ENCODE results near the gene FAM222B. TPM values are rescaled to one million over a fixed set of nuclear protein-coding genes. Genes with fewer than 3 reads are reported as not detected.

The FAM222B gene
- 10 to 100 TPM; 18.6 to 21.5 TPM for total RNA-seq

- intact Hi-C loops (cut with micrococcal nuclease), result loop anchor here (1.0 to 2.0 kb wide), 3 partner anchors 30 to 116 kb away; partner anchors contain the start of gene TLCD1
Observed at GRCh38 chr17:28842282-28843012, at the start of gene FAM222B. FAM222B (minus strand) TSS chr17:28842790; CDS start chr17:28766667, 76,123 bp downstream.

DNA sequence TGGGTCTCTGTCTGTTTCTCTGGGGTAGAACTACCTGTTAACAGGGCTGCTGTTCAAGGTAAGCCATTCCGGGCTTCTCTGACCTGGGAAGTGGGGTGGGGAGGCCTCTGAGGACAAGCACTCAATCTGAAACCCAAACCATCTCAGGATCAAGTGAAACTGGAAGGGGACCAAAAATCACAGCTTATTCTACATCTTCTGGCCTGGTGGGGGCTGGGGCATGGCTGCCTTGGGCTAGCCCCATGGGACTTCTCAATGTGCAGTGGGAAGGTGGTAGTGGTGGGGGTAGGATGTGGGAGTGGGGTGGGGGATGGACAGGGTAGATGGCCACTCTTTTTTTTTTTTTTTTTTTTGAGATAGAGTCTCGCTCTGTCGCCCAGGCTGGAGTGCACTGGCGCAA, 49.4 kb upstream of the FAM222B start:
- Mint-ChIP-seq H3K36me3 (peaks cover 11% of the 10 kb centered on the region), H3K27ac (peak overlapping the region; percentile 82), H3K4me1 (ENCODE audit: low read depth) (peaks cover 56% of the 10 kb centered on the region), H3K27me3 (no peaks in the 10 kb centered on the region), H3K4me3 (no peak overlapping the region), H3K9me3 (no peaks in the 10 kb centered on the region)
- no peak for DNase-seq
- ChIA-PET POLR2A (interaction anchor here (0.9 to 1.5 kb wide), 2 partner anchors 9 to 43 kb away, joined by 3 to 5 read pairs; no protein-coding TSS in a partner anchor), CTCF (interaction anchor here (0.6 to 3.0 kb wide), 4 partner anchors 11 to 142 kb away, joined by 3 to 17 read pairs (median 8); partner anchors contain the start of gene DHRS13)
- intact Hi-C loops (cut with micrococcal nuclease), result no loop called here

More at GRCh38 chr17:28842282-28843012, at the start of gene FAM222B:
- H3K36me3 Mint-ChIP-seq, result no peaks in the 10 kb centered on the region
- CTCF ChIA-PET, result interaction anchor here (0.8 to 3.0 kb wide), 10 partner anchors 32 to 274 kb away, joined by 3 to 40 read pairs (median 6); partner anchors contain the start of genes DHRS13, FLOT2 and TLCD1
- no peaks in the 10 kb centered on the region for H3K27me3 Mint-ChIP-seq
- peak within 1 kb of the TSS; percentile 88 for H3K27ac Mint-ChIP-seq
- H3K9me3 Mint-ChIP-seq, result no peaks in the 10 kb centered on the region
- DNase-seq, result peak; percentile 91
- H3K4me3 Mint-ChIP-seq, result peak within 1 kb of the TSS; percentile 95
- H3K4me1 Mint-ChIP-seq (ENCODE audit: low read depth), result peaks cover 24% of the 10 kb centered on the region
- POLR2A ChIA-PET, result interaction anchor here (0.6 to 1.6 kb wide), 14 partner anchors 10 to 117 kb away, joined by 3 to 10 read pairs (median 4); partner anchors contain the start of genes DHRS13 and FLOT2

DNA sequence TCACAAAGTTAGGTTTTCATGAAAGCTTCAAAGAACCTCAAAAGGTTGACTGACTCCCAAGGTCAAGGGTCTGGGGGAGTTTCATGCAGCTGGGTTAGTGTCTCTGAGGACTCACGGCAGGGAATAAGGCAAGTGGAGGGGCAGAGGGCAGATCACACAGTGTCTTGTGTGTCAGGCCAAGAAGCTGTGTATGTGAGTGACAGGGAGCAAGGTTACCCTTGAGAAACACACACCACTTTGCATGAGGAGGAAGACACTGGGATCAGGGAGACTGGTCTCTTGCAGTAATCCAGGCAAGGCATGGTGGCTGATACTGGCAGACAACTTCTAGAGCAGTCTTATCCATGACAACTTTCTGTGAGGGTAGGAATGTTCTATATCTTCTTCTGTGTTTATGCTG, 48.6 kb upstream of the FAM222B start:
- Mint-ChIP-seq H3K27me3 (no peaks in the 10 kb centered on the region), H3K9me3 (no peaks in the 10 kb centered on the region), H3K4me3 (no peak overlapping the region), H3K27ac (peak overlapping the region; percentile 82), H3K36me3 (peaks cover 7% of the 10 kb centered on the region), H3K4me1 (ENCODE audit: low read depth) (peaks cover 54% of the 10 kb centered on the region)
- intact Hi-C loops (cut with micrococcal nuclease), result no loop called here
- ChIA-PET POLR2A (no interaction called here), CTCF (interaction anchor here (0.6 to 2.6 kb wide), 4 partner anchors 12 to 348 kb away, joined by 3 to 17 read pairs (median 3); partner anchors contain the start of gene DHRS13)
- no peak for DNase-seq

GRCh38 chr17:28889996-28890395, 47.4 kb upstream of the FAM222B start:
- Mint-ChIP-seq H3K4me1 (ENCODE audit: low read depth) (peaks cover 43% of the 10 kb centered on the region), H3K9me3 (no peaks in the 10 kb centered on the region), H3K27me3 (no peaks in the 10 kb centered on the region), H3K27ac (peak overlapping the region; percentile 77), H3K4me3 (no peak overlapping the region), H3K36me3 (peaks cover 11% of the 10 kb centered on the region)
- CTCF ChIA-PET, result interaction anchor here (0.9 kb wide), 1 partner anchor 41 kb away, joined by 3 read pairs; no protein-coding TSS in a partner anchor
- POLR2A ChIA-PET, result no interaction called here
- DNase-seq, result no peak
- intact Hi-C loops (cut with micrococcal nuclease), result no loop called here

DNA sequence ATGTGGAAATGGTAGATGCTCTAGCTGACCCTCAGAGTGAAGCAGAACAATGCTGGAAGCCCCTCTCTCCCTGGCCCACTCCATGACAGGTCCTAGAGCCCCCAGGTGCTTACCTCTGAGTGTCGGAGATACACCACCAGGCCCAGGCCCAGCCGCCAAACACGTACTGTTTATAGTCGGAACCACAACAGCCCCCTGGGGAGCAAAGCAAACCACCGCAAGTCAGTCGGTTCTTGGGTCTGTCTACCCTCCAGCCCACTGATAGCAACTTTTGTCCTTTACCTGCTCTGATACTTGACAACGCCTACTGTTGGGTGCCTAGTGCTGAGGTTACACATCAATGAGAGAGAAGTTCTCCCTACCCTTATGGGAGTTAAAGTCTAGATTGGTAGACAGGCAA, 46.2 kb upstream of the FAM222B start:
- intact Hi-C loops (cut with micrococcal nuclease), result no loop called here
- Mint-ChIP-seq H3K4me3 (no peak overlapping the region), H3K4me1 (ENCODE audit: low read depth) (peaks cover 38% of the 10 kb centered on the region), H3K27ac (no peak overlapping the region), H3K36me3 (peaks cover 12% of the 10 kb centered on the region), H3K27me3 (no peaks in the 10 kb centered on the region), H3K9me3 (no peaks in the 10 kb centered on the region)
- ChIA-PET CTCF (no interaction called here), POLR2A (no interaction called here)
- no peak for DNase-seq

- H3K27me3 Mint-ChIP-seq, result no peaks in the 10 kb centered on the region
- no peak overlapping the region for H3K4me3 Mint-ChIP-seq
- peaks cover 10% of the 10 kb centered on the region for H3K36me3 Mint-ChIP-seq
- intact Hi-C loops (cut with micrococcal nuclease), result no loop called here
- peaks cover 30% of the 10 kb centered on the region for H3K4me1 Mint-ChIP-seq (ENCODE audit: low read depth)
- POLR2A ChIA-PET, result no interaction called here
- no peak for DNase-seq
- no peak overlapping the region for H3K27ac Mint-ChIP-seq
- no peaks in the 10 kb centered on the region for H3K9me3 Mint-ChIP-seq
- CTCF ChIA-PET, result no interaction called here
Observed at GRCh38 chr17:28887871-28888471, 45.4 kb upstream of the FAM222B start.

DNA sequence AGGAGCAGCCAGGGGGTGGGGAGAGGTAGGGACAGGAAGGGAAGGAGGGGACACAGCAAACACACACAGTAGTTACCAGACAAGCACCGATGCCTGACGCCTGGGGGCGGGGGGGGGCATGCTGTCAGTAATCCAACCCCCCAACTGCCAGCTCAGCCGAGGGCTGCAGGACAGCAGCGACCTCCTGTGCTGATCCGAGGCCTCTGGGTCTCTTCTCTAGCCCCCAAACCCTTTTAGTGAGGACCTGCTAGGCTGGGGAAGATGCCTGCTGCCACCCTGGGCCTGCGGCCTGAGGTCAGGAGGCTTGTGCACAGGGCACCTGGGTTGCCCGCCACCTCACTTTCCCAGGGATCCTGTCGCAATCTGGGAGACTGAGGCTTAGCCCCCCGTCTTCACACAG, 43.4 kb upstream of the FAM222B start:
- Mint-ChIP-seq H3K4me3 (no peak overlapping the region), H3K36me3 (peaks cover 19% of the 10 kb centered on the region), H3K4me1 (ENCODE audit: low read depth) (peaks cover 12% of the 10 kb centered on the region), H3K27ac (no peak overlapping the region), H3K9me3 (no peaks in the 10 kb centered on the region), H3K27me3 (no peaks in the 10 kb centered on the region)
- CTCF ChIA-PET, result no interaction called here
- POLR2A ChIA-PET, result no interaction called here
- no peak for DNase-seq
- intact Hi-C loops (cut with micrococcal nuclease), result no loop called here

DNA sequence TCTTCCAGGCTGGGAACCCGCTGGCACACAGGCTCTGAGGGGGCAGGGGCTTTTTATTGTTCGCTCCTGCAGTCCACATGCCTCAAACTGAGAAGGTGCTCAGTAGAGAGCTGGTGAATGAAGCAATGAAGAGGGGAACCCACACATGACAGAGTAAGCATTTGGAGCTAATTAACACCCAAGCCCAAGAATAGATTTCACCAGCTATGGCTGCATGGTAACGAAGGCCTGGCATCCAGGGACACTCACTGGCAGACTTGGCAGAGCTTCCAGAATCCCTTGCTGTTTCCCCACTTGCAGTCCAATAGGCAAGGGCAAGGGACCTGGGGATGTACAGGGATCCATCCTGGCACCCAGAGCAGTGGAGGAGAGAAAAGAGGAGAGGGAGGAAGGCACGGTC, 42.8 kb upstream of the FAM222B start:
- ChIA-PET POLR2A (no interaction called here), CTCF (interaction anchor here (0.5 kb wide), 1 partner anchor 30 kb away, joined by 3 read pairs; no protein-coding TSS in a partner anchor)
- Mint-ChIP-seq H3K4me3 (no peak overlapping the region), H3K27me3 (no peaks in the 10 kb centered on the region), H3K36me3 (peaks cover 21% of the 10 kb centered on the region), H3K9me3 (no peaks in the 10 kb centered on the region), H3K4me1 (ENCODE audit: low read depth) (peaks cover 8% of the 10 kb centered on the region), H3K27ac (peak overlapping the region; percentile 18)
- DNase-seq, result no peak
- intact Hi-C loops (cut with micrococcal nuclease), result no loop called here

DNA sequence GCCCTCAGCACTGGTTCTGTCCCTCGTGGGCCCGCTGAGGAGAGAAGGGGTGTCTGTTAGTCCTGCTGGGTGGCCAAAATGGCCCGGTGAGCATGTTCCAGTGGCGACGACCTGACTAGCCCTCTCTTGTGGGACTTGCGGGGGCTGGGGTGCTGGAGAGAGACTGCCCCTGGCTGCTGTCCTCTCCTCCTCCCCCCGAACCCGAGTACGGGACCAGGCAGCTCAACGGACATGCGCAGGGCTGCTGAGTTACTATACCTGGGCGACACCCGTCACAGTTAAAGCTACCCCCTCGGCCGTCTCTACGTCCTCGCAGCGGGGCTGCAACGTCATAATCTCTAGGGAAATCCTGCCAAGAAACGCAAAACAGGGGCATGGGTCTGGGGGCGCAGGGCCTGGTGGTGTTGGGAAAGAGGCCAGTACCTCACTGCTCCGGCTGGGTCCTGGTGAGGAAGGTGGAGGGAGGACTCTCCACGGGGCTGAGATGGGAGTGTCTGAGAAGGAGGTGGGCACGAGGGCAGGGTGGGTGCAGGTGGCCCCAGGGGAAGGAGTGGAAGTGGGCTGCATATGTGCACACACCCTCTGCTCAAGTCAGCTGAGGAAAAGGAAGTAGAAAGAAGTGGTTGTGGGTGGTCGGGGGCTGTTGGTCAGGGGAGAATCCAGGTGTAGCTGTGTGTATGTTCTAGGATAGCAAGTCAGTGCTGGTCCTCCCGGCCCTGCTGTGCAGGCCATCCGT, 41.5 kb upstream of the FAM222B start:
- Mint-ChIP-seq H3K27me3 (no peaks in the 10 kb centered on the region), H3K27ac (no peak overlapping the region), H3K4me3 (no peak overlapping the region), H3K9me3 (no peaks in the 10 kb centered on the region), H3K36me3 (peaks cover 29% of the 10 kb centered on the region), H3K4me1 (ENCODE audit: low read depth) (peaks cover 4% of the 10 kb centered on the region)
- POLR2A ChIA-PET, result interaction anchor here (1.0 kb wide), 1 partner anchor 13 kb away, joined by 3 read pairs; no protein-coding TSS in a partner anchor
- CTCF ChIA-PET, result interaction anchor here (0.7 to 1.0 kb wide), 2 partner anchors 35 to 120 kb away, joined by 3 read pairs; no protein-coding TSS in a partner anchor
- intact Hi-C loops (cut with micrococcal nuclease), result no loop called here
- DNase-seq, result no peak

DNA sequence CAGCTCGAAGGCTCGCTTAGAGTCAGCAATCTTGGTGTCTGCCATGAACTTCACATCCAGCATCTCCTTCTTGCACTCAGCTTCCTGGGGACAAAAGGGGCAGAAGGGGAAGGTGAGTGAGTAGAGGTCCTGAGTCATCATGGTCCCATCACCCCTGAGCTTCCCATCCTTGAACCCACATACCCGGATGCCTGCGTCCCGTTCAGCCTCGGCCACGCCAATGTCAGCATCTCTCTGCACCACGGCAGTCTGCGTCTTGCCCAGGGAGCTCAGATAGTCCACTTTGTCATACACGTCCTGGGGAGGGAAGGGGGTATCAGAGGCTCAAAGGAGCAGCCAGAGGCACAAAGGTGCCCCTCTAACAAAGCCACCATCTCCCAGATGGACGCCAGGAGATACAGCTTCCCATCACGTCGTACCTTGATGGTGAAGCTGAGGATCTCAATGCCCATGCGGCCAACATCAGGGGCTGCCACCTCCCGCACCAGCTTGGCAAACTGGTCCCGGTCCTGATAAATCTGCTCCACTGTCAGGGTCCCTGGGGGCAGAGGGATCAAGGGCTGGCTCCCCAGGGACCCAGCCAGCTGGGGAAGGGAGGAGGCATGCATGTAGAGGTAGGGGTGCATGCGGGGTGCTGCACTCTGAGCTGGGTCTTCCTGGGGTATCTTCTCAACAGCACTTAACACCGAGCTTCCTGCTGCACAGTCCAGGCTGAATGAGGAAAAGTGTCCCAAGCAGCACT, 39.7 kb upstream of the FAM222B start:
- Mint-ChIP-seq H3K4me3 (no peak overlapping the region), H3K27me3 (no peaks in the 10 kb centered on the region), H3K36me3 (peaks cover 42% of the 10 kb centered on the region), H3K27ac (no peak overlapping the region), H3K4me1 (ENCODE audit: low read depth) (peaks cover 10% of the 10 kb centered on the region), H3K9me3 (no peaks in the 10 kb centered on the region)
- intact Hi-C loops (cut with micrococcal nuclease), result no loop called here
- CTCF ChIA-PET, result interaction anchor here (0.7 to 1.4 kb wide), 2 partner anchors 119 to 155 kb away, joined by 3 to 4 read pairs; no protein-coding TSS in a partner anchor
- POLR2A ChIA-PET, result interaction anchor here (1.2 kb wide), 1 partner anchor 16 kb away, joined by 3 read pairs; the partner anchor contains the start of gene FLOT2
- no peak for DNase-seq

DNA sequence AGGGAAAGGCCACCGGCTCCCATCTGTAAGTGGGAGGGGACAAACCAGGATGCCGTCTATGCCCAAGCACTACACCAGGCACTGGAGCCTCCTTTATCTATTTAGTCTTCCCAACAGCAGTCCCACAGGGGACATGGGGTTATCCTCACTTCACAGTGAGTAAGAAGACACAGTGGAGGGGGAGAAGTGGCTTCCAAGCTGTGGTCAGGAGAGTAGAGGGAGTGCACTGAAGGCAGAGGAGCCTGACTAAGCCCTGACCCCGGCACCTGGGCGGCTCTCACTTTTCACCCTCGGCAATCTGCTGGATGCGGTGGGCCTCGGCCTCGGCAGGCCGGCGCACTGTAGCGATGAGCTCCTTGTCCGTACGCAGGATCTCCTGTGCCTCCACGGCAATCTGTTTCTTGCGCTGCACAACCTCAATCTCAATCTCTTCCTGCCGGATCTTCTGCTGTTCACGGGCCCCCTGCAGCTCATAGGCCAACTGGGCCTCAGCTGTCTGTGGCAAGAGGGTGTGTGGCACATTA, 39.0 kb upstream of the FAM222B start:
- POLR2A ChIA-PET, result interaction anchor here (1.2 kb wide), 1 partner anchor 16 kb away, joined by 3 read pairs; the partner anchor contains the start of gene FLOT2
- intact Hi-C loops (cut with micrococcal nuclease), result no loop called here
- DNase-seq, result no peak
- no peak overlapping the region for H3K27ac Mint-ChIP-seq
- peaks cover 16% of the 10 kb centered on the region for H3K4me1 Mint-ChIP-seq (ENCODE audit: low read depth)
- H3K4me3 Mint-ChIP-seq, result no peak overlapping the region
- H3K9me3 Mint-ChIP-seq, result no peaks in the 10 kb centered on the region
- no peaks in the 10 kb centered on the region for H3K27me3 Mint-ChIP-seq
- peaks cover 42% of the 10 kb centered on the region for H3K36me3 Mint-ChIP-seq
- CTCF ChIA-PET, result interaction anchor here (1.4 kb wide), 1 partner anchor 118 kb away, joined by 4 read pairs; no protein-coding TSS in a partner anchor

Data from activated CD4-positive, alpha-beta memory T cell treated with anti-CD3 and anti-CD28 coated beads for 36 hours (primary cell).